Measurements from ENCODE around the gene ALDH1A3. TPM values are rescaled to one million over a fixed set of nuclear protein-coding genes. Genes with fewer than 3 reads are reported as not detected.

ALDH1A3 gene
- total RNA-seq, 5 donors from 2014 or later (not counting 1 experiment from before 2014, with no cell fraction given) = 0.26 to 1.2 (median 0.38) TPM; not detected in 2

DNA sequence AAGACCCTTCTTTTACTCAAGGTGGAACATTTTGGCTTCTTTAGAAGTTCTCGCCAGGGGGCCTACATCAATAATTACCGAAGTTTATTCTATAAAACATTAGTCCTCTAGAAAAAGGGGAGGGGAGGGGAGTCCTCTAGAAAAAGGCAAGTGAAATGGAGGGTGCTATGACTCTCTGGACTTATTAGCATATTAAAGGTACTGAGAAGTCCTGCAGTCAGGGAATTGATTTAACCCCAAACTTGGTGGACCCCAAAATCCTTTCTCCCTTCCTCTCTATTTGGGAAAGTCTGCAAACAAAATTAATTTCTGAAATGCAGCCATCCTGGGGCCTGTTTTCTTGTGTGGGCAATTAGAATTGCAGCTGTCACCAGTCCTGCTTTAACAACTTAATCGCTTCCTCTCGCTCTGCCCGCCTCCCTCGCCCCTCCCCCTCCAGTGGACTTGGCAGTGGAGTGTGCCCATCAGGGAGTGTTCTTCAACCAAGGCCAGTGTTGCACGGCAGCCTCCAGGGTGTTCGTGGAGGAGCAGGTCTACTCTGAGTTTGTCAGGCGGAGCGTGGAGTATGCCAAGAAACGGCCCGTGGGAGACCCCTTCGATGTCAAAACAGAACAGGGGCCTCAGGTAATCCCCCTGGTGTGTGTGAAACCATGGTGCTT lies 20.6 kb downstream of the ALDH1A3 start:
- Mint-ChIP-seq H3K27ac (no peak overlapping the region), H3K4me3 (no peak overlapping the region), H3K4me1 (peaks cover 0 to 6% (median 0%) of the 10 kb centered on the region in 3 donors), H3K27me3 (peaks cover 23 to 26% of the 10 kb centered on the region in 2 donors), H3K36me3 (no peaks in the 10 kb centered on the region), H3K9me3 (no peaks in the 10 kb centered on the region)
- ChIA-PET POLR2A (no interaction called here), CTCF (no interaction called here)
- ATAC-seq (replicated peaks in 1 of 4) = no peak
- Histone ChIP-seq H3K27ac (ENCODE audit: low read length) (no peak overlapping the region), H3K4me1 (ENCODE audit: control insufficient read depth in 1 of 2, extremely low read depth in 1 of 2, insufficient read depth in 2 of 2, low read length in 2 of 2) (no peaks in the 10 kb centered on the region), H3K4me3 (ENCODE audit: control insufficient read depth in 1 of 2, extremely low read depth in 1 of 2, low read length in 1 of 2) (no peak overlapping the region), H3K27me3 (replicated peaks in 1 of 2; ENCODE audit: control insufficient read depth in 2 of 2, extremely low read depth in 1 of 2, insufficient read depth in 2 of 2, low read length in 1 of 2) (peaks cover 0 to 29% of the 10 kb centered on the region in 2 experiments), H3K9me3 (no peaks in the 10 kb centered on the region), H3K36me3 (ENCODE audit: control insufficient read depth in 2 of 2, extremely low read depth in 1 of 2, insufficient read depth in 1 of 2, low read length in 1 of 2) (no peaks in the 10 kb centered on the region)
- 90% methylated on average over 7 of the region's 13 CpGs for WGBS (ENCODE audit: insufficient coverage)
- DNase-seq = no peak

DNA sequence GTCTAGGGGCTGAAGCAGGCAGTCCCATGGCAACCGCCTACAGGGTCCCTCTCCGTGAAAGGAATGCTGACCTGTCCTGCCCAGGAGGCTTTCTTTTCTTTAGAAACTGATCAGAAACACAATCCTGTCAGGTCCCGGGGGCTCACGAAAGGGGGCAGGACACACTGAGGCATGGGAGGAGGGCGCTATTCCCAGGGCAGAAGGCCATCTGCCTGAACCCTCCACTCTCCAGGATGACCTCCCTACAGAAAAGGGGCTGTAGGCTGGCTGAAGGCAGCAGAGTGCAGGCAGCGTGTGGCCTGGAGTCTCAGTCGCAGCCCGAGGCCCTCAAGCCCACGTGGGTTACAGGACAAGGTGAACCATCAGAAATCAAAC lies 21.2 kb downstream of the ALDH1A3 start:
- peaks cover 23% of the 10 kb centered on the region in 2 donors for H3K27me3 Mint-ChIP-seq
- no peaks in the 10 kb centered on the region for H3K9me3 Mint-ChIP-seq
- H3K36me3 Mint-ChIP-seq = no peaks in the 10 kb centered on the region
- no peak for DNase-seq
- 83% methylated on average over 6 of the region's 9 CpGs for WGBS (ENCODE audit: insufficient coverage)
- Histone ChIP-seq H3K27ac (ENCODE audit: low read length) (no peak overlapping the region), H3K27me3 (replicated peaks in 1 of 2; ENCODE audit: control insufficient read depth in 2 of 2, extremely low read depth in 1 of 2, insufficient read depth in 2 of 2, low read length in 1 of 2) (peaks cover 0 to 25% of the 10 kb centered on the region in 2 experiments), H3K4me1 (ENCODE audit: control insufficient read depth in 1 of 2, extremely low read depth in 1 of 2, insufficient read depth in 2 of 2, low read length in 2 of 2) (no peaks in the 10 kb centered on the region), H3K36me3 (ENCODE audit: control insufficient read depth in 2 of 2, extremely low read depth in 1 of 2, insufficient read depth in 1 of 2, low read length in 1 of 2) (no peaks in the 10 kb centered on the region), H3K9me3 (no peaks in the 10 kb centered on the region), H3K4me3 (ENCODE audit: control insufficient read depth in 1 of 2, extremely low read depth in 1 of 2, low read length in 1 of 2) (no peak overlapping the region)
- CTCF ChIA-PET = no interaction called here
- POLR2A ChIA-PET = no interaction called here
- ATAC-seq (replicated peaks in 1 of 4) = no peak
- no peak overlapping the region for H3K27ac Mint-ChIP-seq
- H3K4me3 Mint-ChIP-seq = no peak overlapping the region
- H3K4me1 Mint-ChIP-seq = peaks cover 0 to 6% (median 0%) of the 10 kb centered on the region in 3 donors

DNA sequence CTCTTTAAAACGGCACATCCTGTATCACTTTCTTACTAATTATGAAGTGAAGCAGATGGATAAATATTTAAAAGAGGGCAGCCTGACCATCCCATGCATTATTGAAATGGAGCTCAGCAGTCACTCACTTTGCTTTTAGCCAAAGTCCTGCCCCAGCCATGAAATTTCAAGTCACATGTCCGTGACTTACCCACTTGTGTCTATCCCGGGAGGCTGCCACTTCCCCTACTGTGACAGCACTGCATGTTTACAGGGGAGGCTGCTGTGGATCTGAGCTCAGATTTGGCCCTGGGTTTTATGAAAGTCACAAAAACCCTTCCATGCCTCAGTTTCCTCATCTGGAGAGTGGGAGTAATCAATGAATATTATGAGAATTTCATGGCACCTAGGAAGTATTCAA lies 21.7 kb downstream of the ALDH1A3 start:
- Histone ChIP-seq H3K4me3 (ENCODE audit: control insufficient read depth in 1 of 2, extremely low read depth in 1 of 2, low read length in 1 of 2) (no peak overlapping the region), H3K9me3 (no peaks in the 10 kb centered on the region), H3K27ac (ENCODE audit: low read length) (no peak overlapping the region), H3K36me3 (ENCODE audit: control insufficient read depth in 2 of 2, extremely low read depth in 1 of 2, insufficient read depth in 1 of 2, low read length in 1 of 2) (no peaks in the 10 kb centered on the region), H3K27me3 (replicated peaks in 1 of 2; ENCODE audit: control insufficient read depth in 2 of 2, extremely low read depth in 1 of 2, insufficient read depth in 2 of 2, low read length in 1 of 2) (peaks cover 0 to 26% of the 10 kb centered on the region in 2 experiments), H3K4me1 (ENCODE audit: control insufficient read depth in 1 of 2, extremely low read depth in 1 of 2, insufficient read depth in 2 of 2, low read length in 2 of 2) (no peaks in the 10 kb centered on the region)
- Mint-ChIP-seq H3K4me3 (no peak overlapping the region), H3K4me1 (peaks cover 0 to 6% (median 0%) of the 10 kb centered on the region in 3 donors), H3K9me3 (no peaks in the 10 kb centered on the region), H3K27me3 (peaks cover 21 to 23% of the 10 kb centered on the region in 2 donors), H3K36me3 (no peaks in the 10 kb centered on the region), H3K27ac (no peak overlapping the region)
- WGBS (ENCODE audit: insufficient coverage) = no CpG with 5 or more reads among the region's 3 CpGs
- CTCF ChIA-PET = no interaction called here
- ATAC-seq (replicated peaks in 1 of 4) (no peak), DNase-seq (no peak)
- POLR2A ChIA-PET = no interaction called here

DNA sequence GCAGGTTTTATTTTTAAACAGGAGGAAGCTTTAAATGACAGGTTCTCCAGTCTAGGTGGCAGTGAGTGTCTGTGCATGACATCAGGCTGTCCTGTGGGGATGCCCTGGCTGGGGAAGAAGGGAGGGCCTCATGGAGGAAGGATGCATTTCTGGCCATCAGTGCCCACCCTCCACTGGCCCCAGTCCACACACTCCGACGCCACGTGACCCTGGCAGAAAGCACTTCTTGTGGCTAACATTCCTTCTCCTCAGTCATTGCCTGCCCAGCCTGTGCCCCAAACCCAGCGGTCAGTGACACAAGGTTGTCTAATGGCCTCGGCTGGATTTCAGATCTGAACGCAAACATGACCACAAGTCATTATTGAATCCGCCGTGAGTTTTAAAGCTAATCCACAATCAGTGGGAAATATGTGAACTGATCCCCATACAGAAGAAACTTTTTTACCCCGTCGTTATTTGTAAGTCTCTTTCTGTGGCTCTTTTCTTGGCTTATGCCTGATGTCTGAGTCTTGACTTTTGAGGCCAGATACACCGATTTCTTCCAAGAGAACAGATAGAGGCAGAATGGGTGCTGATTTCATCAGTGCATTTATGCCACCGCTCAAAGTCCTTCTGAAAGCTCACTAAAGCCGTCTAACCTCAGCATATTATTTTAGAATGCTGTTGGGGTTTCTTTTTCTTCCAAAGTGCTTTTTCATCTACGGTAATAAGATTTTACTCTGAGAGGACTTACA lies 22.2 kb downstream of the ALDH1A3 start:
- H3K4me3 Mint-ChIP-seq = no peak overlapping the region
- Histone ChIP-seq H3K27me3 (replicated peaks in 1 of 2; ENCODE audit: control insufficient read depth in 2 of 2, extremely low read depth in 1 of 2, insufficient read depth in 2 of 2, low read length in 1 of 2) (peaks cover 0 to 27% of the 10 kb centered on the region in 2 experiments), H3K36me3 (ENCODE audit: control insufficient read depth in 2 of 2, extremely low read depth in 1 of 2, insufficient read depth in 1 of 2, low read length in 1 of 2) (no peaks in the 10 kb centered on the region), H3K9me3 (no peaks in the 10 kb centered on the region), H3K4me3 (ENCODE audit: control insufficient read depth in 1 of 2, extremely low read depth in 1 of 2, low read length in 1 of 2) (no peak overlapping the region), H3K4me1 (ENCODE audit: control insufficient read depth in 1 of 2, extremely low read depth in 1 of 2, insufficient read depth in 2 of 2, low read length in 2 of 2) (no peaks in the 10 kb centered on the region), H3K27ac (ENCODE audit: low read length) (no peak overlapping the region)
- ATAC-seq (replicated peaks in 1 of 4) (no peak), DNase-seq (no peak)
- CTCF ChIA-PET = no interaction called here
- no peak overlapping the region for H3K27ac Mint-ChIP-seq
- H3K27me3 Mint-ChIP-seq = peaks cover 21 to 28% of the 10 kb centered on the region in 2 donors
- no peaks in the 10 kb centered on the region for H3K9me3 Mint-ChIP-seq
- no peaks in the 10 kb centered on the region for H3K36me3 Mint-ChIP-seq
- 85% methylated on average over 9 of the region's 14 CpGs for WGBS (ENCODE audit: insufficient coverage)
- POLR2A ChIA-PET = no interaction called here
- H3K4me1 Mint-ChIP-seq = peaks cover 0 to 6% (median 0%) of the 10 kb centered on the region in 3 donors

- Histone ChIP-seq H3K36me3 (ENCODE audit: control insufficient read depth in 2 of 2, extremely low read depth in 1 of 2, insufficient read depth in 1 of 2, low read length in 1 of 2) (no peaks in the 10 kb centered on the region), H3K9me3 (no peaks in the 10 kb centered on the region), H3K27me3 (replicated peaks in 1 of 2; ENCODE audit: control insufficient read depth in 2 of 2, extremely low read depth in 1 of 2, insufficient read depth in 2 of 2, low read length in 1 of 2) (peaks cover 0 to 25% of the 10 kb centered on the region in 2 experiments), H3K27ac (ENCODE audit: low read length) (no peak overlapping the region), H3K4me3 (ENCODE audit: control insufficient read depth in 1 of 2, extremely low read depth in 1 of 2, low read length in 1 of 2) (no peak overlapping the region), H3K4me1 (ENCODE audit: control insufficient read depth in 1 of 2, extremely low read depth in 1 of 2, insufficient read depth in 2 of 2, low read length in 2 of 2) (no peaks in the 10 kb centered on the region)
- no peak overlapping the region for H3K4me3 Mint-ChIP-seq
- ATAC-seq (replicated peaks in 1 of 4) = no peak
- ChIA-PET CTCF (no interaction called here), POLR2A (no interaction called here)
- DNase-seq = no peak
- 53% methylated on average over 18 of the region's 22 CpGs for WGBS (ENCODE audit: insufficient coverage)
- H3K36me3 Mint-ChIP-seq = no peaks in the 10 kb centered on the region
- no peak overlapping the region for H3K27ac Mint-ChIP-seq
- peaks cover 15 to 23% of the 10 kb centered on the region in 2 donors for H3K27me3 Mint-ChIP-seq
- H3K9me3 Mint-ChIP-seq = no peaks in the 10 kb centered on the region
- H3K4me1 Mint-ChIP-seq = peaks cover 0 to 6% (median 0%) of the 10 kb centered on the region in 3 donors
These were observed 23.0 kb downstream of the ALDH1A3 start for GRCh38 chr15:100902436-100903167.

DNA sequence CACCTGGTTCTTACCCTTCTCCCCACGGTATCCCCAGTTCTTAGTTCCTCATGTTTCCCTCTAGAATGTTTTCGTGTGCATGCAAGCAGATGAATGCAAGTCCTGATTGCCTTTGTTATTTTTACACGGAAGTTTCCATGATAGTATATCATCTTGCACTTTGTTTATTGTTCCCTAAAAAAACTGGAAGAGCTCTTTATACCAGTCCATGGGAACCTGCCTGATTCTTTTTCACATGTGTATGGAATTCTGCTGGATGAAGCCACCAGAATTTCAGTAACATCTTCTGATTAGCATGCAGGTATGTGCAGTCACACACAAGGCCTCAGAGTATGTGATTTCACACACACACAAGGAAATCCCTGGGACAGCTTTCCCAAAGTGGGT lies 23.5 kb downstream of the ALDH1A3 start:
- Mint-ChIP-seq H3K36me3 (no peaks in the 10 kb centered on the region), H3K9me3 (no peaks in the 10 kb centered on the region), H3K4me3 (no peak overlapping the region), H3K27ac (no peak overlapping the region), H3K4me1 (peaks cover 0 to 6% (median 0%) of the 10 kb centered on the region in 3 donors), H3K27me3 (peaks cover 11 to 18% of the 10 kb centered on the region in 2 donors)
- H3K4me1 ChIP-seq (ENCODE audit: control insufficient read depth in 1 of 2, extremely low read depth in 1 of 2, insufficient read depth in 2 of 2, low read length in 2 of 2) = no peaks in the 10 kb centered on the region
- POLR2A ChIA-PET = no interaction called here
- H3K36me3 ChIP-seq (ENCODE audit: control insufficient read depth in 2 of 2, extremely low read depth in 1 of 2, insufficient read depth in 1 of 2, low read length in 1 of 2) = no peaks in the 10 kb centered on the region
- ATAC-seq (replicated peaks in 1 of 4) (no peak), DNase-seq (no peak)
- peaks cover 0 to 20% of the 10 kb centered on the region in 2 experiments for H3K27me3 ChIP-seq (replicated peaks in 1 of 2; ENCODE audit: control insufficient read depth in 2 of 2, extremely low read depth in 1 of 2, insufficient read depth in 2 of 2, low read length in 1 of 2)
- WGBS (ENCODE audit: insufficient coverage) = no CpG with 5 or more reads among the region's 3 CpGs
- CTCF ChIA-PET = no interaction called here
- no peak overlapping the region for H3K27ac ChIP-seq (ENCODE audit: low read length)
- no peaks in the 10 kb centered on the region for H3K9me3 ChIP-seq
- no peak overlapping the region for H3K4me3 ChIP-seq (ENCODE audit: control insufficient read depth in 1 of 2, extremely low read depth in 1 of 2, low read length in 1 of 2)
